ENCODE measurements around the gene FOXC1.
A peak's percentile ranks its signal among the peaks of the same experiment; 100 is the strongest.

Gene FOXC1

DNA sequence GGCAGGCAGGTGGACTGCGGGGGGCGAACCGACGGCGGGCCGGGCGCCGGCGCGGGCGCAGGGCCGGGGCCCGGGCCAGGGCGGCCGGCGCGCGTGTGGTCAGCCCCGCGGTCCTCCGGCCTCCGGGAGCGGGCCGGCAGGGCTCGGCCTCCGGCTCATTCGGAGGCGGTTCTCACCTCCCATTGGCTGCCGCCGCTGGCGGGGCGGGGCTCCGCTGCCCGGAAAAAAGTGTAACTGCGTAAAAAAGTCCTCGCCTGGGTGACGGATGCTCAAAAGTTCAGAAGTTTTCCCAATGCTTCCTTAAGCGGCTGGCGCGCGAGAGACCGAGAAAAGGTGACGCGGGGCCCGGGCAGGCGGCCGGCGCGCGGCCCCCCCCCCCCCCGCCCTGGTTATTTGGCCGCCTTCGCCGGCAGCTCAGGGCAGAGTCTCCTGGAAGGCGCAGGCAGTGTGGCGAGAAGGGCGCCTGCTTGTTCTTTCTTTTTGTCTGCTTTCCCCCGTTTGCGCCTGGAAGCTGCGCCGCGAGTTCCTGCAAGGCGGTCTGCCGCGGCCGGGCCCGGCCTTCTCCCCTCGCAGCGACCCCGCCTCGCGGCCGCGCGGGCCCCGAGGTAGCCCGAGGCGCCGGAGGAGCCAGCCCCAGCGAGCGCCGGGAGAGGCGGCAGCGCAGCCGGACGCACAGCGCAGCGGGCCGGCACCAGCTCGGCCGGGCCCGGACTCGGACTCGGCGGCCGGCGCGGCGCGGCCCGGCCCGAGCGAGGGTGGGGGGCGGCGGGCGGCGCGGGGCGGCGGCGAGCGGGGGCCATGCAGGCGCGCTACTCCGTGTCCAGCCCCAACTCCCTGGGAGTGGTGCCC lies at the start of gene FOXC1:
Gene FOXC1 (plus strand): TSS at position 268 of the 849 bp plus-strand sequence. CDS start 531 bp downstream, at position 799.
- peak in 5 of 14 donors; percentile 9 to 64 (median 18) for DNase-seq

- no peak for DNase-seq
Observed at GRCh38 chr6:1560281-1561058, 49.2 kb upstream of the FOXC1 start.

DNA sequence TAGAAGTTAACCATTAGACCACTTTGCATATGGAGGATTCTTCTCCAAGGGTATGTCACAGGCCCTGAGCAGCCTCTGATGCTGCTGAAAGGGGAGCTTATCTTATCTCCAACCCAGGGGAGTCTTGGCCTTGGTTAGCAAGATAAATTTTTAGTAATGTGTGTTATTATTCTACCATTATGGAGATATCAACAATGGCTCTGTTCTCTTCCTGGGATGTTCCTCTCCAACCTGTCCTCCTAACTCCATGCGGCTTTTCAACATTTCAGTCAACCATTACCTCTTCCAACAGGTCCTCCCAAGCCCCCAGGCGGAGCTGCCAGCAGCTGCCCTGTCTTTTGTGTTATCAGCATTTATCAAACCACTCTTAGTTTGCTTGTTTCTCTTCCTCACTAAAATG lies 48.4 kb upstream of the FOXC1 start:
- DNase-seq = no peak

GRCh38 chr6:1562171-1562955 lies 47.4 kb upstream of the FOXC1 start:
- no peak for DNase-seq

- no peak for DNase-seq
Observed at GRCh38 chr6:1569377-1569776, 40.3 kb upstream of the FOXC1 start.

- no peak for DNase-seq
Observed at GRCh38 chr6:1570848-1571247, 38.9 kb upstream of the FOXC1 start.

GRCh38 chr6:1572892-1573291 lies 36.8 kb upstream of the FOXC1 start:
- DNase-seq = no peak

DNA sequence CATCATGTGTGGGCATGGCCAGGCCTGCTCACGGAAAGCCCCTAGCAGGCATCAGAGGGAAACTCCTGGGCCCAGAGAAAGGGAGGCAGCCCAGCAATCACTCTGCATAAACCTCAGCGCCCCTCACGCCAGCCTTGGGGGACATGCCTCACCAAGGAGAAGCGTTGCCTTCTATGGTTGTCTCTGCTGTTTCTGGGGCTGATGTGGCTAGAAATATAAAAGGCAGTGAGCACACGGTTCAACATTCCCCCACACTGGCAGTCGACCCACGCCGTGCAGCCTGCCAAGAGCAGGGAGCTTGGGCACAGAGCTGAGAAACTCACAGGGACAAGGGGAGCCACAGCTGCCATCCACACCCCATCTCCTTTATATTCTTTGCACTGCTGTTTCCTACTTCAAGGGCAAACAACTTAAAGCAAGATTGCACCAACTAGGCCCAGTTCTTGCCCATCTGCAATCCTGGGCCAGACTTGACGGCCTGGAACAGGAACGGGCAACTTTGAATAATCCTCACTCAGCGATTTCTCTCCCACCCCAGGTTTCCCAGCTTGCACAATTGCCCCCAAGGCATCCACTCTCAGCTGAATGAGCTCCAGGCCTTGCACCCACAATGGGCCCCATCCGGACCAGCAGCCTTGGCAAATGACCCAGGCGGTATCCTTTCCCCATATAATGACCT lies 35.5 kb upstream of the FOXC1 start:
- peak in 7 of 14 donors; percentile 20 to 66 (median 33) for DNase-seq

GRCh38 chr6:1574890-1575209 lies 34.9 kb upstream of the FOXC1 start:
- no peak for DNase-seq

GRCh38 chr6:1575210-1576041 lies 34.3 kb upstream of the FOXC1 start:
- peak in 7 of 14 donors; percentile 17 to 71 (median 35) for DNase-seq

- no peak for DNase-seq
Observed at GRCh38 chr6:1576166-1576565, 33.5 kb upstream of the FOXC1 start.

- DNase-seq = no peak
Observed at GRCh38 chr6:1576711-1577110, 33.0 kb upstream of the FOXC1 start.

DNA sequence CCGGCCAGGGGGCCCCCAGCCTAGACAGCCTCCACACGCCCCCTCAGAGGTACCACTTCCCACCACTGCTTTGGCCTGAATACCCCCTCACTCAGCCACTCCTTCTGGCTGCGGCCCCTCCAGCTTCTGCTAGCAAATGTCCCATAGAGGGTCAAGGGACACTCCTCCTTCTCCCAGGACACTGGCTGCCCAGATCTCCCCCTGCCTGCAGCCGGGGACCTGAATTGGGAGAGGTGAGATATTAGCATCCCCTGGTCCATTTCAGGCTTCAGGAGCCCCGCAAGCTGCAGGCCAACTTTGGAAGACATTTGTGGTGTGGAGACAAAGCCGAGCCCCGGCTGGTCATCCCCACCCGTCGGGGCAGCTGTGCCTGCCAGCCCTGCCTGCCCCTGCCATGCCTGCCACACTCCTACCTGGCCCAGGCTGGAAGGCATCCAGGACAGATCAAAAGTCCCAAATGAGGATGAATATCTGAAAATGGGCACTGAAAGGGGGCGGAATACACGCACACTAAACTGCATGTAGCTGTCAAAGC lies 32.5 kb upstream of the FOXC1 start:
- DNase-seq = no peak

DNA sequence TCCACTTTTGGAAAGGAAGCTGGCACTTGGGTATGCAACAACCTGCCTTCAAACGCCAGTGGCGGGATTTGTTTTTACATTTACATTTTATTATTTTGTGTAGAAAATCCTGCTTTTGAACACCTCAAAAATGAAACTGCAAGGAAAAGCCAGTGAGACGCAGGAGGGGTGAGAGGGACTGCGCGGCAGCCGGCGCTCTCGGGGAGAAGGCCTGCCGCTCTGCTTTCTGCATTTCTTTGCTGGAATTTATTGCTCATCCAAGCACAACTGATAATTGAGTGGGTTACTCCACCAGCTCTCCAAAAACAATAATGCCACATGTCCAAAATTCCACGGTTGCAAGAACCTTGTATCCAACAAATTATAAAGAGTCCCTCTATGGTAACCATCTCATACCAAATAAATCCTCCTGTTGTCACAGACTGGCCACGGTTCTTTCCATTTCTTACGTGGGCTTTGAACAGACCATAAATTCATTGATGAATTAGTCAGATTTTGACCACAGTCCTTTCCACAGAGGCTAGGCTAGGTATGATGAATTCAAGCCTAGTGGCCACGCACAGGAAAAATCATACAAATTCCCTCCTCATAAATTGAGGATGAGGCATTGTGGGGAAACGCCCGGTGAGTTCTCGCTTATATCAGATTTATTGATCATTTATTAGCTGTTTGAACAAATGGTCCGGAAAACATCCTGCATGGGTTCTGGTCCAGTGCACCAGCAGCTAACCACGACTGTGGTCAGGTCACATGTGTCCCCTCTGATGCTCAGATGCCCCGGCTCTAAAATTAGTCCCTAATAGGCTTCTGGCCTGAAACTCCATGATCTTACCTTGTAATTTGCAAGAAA lies 31.6 kb upstream of the FOXC1 start:
- no peak for DNase-seq

DNA sequence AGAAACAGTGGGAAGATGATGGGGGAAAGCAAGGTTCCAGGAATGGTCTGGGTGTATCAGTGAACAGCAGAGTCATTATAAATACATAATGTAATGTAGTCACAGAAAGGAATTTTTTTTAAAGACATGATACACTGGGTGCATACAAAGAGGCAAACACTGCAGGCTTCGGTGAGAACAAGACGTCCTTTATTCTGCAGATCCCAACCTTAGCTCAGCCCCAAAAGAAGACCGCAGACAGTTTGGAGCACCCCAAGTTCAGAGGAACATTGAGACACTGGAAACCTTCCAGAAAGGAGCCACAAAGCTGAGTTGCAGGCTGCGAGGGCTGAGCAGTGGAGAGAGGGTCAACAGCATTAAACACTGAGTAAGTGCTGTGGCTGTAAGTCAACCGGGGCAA lies 30.6 kb upstream of the FOXC1 start:
- no peak for DNase-seq

GRCh38 chr6:1580109-1580508 lies 29.6 kb upstream of the FOXC1 start:
- DNase-seq = no peak

GRCh38 chr6:1580585-1580984 lies 29.1 kb upstream of the FOXC1 start:
- DNase-seq = no peak

GRCh38 chr6:1581120-1581991 lies 28.4 kb upstream of the FOXC1 start:
- DNase-seq = peak in 4 of 14 donors; percentile 6 to 53 (median 32)

GRCh38 chr6:1584146-1584545 lies 25.6 kb upstream of the FOXC1 start:
- no peak for DNase-seq
